ENCODE data around the gene PTK6.
A peak's percentile ranks its signal among the peaks of the same experiment; 100 is the strongest.

PTK6 gene

GRCh38 chr20:63530788-63531160 lies 6.4 kb downstream of the PTK6 start:
- ATAC-seq (replicated peaks) = no peak
- Mint-ChIP-seq H3K4me3 (no peak overlapping the region), H3K27ac (no peak overlapping the region), H3K27me3 (no peaks in the 10 kb centered on the region), H3K9me3 (no peaks in the 10 kb centered on the region), H3K4me1 (ENCODE audit: low read depth in 2 of 2) (peaks cover 0 to 5% of the 10 kb centered on the region in 2 donors), H3K36me3 (ENCODE audit: insufficient read depth) (no peaks in the 10 kb centered on the region)
- no peak for DNase-seq

GRCh38 chr20:63529861-63530787 lies 7.1 kb downstream of the PTK6 start:
- DNase-seq = no peak
- no peak overlapping the region for H3K4me3 Mint-ChIP-seq
- H3K27me3 Mint-ChIP-seq = no peaks in the 10 kb centered on the region
- ATAC-seq (replicated peaks) = no peak
- H3K9me3 Mint-ChIP-seq = no peaks in the 10 kb centered on the region
- H3K27ac Mint-ChIP-seq = no peak overlapping the region
- H3K36me3 Mint-ChIP-seq (ENCODE audit: insufficient read depth) = no peaks in the 10 kb centered on the region
- H3K4me1 Mint-ChIP-seq (ENCODE audit: low read depth in 2 of 2) = peaks cover 0 to 5% of the 10 kb centered on the region in 2 donors

GRCh38 chr20:63529180-63529860 lies 7.9 kb downstream of the PTK6 start:
- ATAC-seq (replicated peaks) = no peak
- no peaks in the 10 kb centered on the region for H3K27me3 Mint-ChIP-seq
- DNase-seq = no peak
- H3K27ac Mint-ChIP-seq = no peak overlapping the region
- peaks cover 2 to 10% of the 10 kb centered on the region in 2 donors for H3K4me1 Mint-ChIP-seq (ENCODE audit: low read depth in 2 of 2)
- H3K4me3 Mint-ChIP-seq = no peak overlapping the region
- no peaks in the 10 kb centered on the region for H3K36me3 Mint-ChIP-seq (ENCODE audit: insufficient read depth)
- no peaks in the 10 kb centered on the region for H3K9me3 Mint-ChIP-seq

GRCh38 chr20:63527184-63527583 lies 10.0 kb downstream of the PTK6 start:
- Mint-ChIP-seq H3K27ac (no peak overlapping the region), H3K4me3 (no peak overlapping the region), H3K4me1 (ENCODE audit: low read depth in 2 of 2) (peaks cover 8 to 15% of the 10 kb centered on the region in 2 donors), H3K27me3 (no peaks in the 10 kb centered on the region), H3K36me3 (ENCODE audit: insufficient read depth) (peaks cover 15% of the 10 kb centered on the region), H3K9me3 (no peaks in the 10 kb centered on the region)
- ATAC-seq (replicated peaks) (no peak), DNase-seq (no peak)

GRCh38 chr20:63525971-63526370 lies 11.2 kb downstream of the PTK6 start:
- DNase-seq = no peak
- no peak for ATAC-seq (replicated peaks)
- peaks cover 20% of the 10 kb centered on the region for H3K36me3 Mint-ChIP-seq (ENCODE audit: insufficient read depth)
- no peak overlapping the region for H3K27ac Mint-ChIP-seq
- H3K9me3 Mint-ChIP-seq = no peaks in the 10 kb centered on the region
- no peaks in the 10 kb centered on the region for H3K27me3 Mint-ChIP-seq
- H3K4me3 Mint-ChIP-seq = no peak overlapping the region
- H3K4me1 Mint-ChIP-seq (ENCODE audit: low read depth in 2 of 2) = peaks cover 11 to 15% of the 10 kb centered on the region in 2 donors

GRCh38 chr20:63525185-63525584 lies 12.0 kb downstream of the PTK6 start:
- Mint-ChIP-seq H3K4me3 (no peak overlapping the region), H3K9me3 (no peaks in the 10 kb centered on the region), H3K27ac (peak overlapping the region in 1 of 2 donors; percentile 53), H3K27me3 (no peaks in the 10 kb centered on the region), H3K4me1 (ENCODE audit: low read depth in 2 of 2) (peaks cover 11 to 15% of the 10 kb centered on the region in 2 donors), H3K36me3 (ENCODE audit: insufficient read depth) (peaks cover 22% of the 10 kb centered on the region)
- ATAC-seq (replicated peaks) (no peak), DNase-seq (no peak)

- no peak for ATAC-seq (replicated peaks)
- no peaks in the 10 kb centered on the region for H3K9me3 Mint-ChIP-seq
- H3K36me3 Mint-ChIP-seq (ENCODE audit: insufficient read depth) = peaks cover 22% of the 10 kb centered on the region
- H3K4me3 Mint-ChIP-seq = peak overlapping the region; percentile 79 to 81
- peak overlapping the region in 1 of 2 donors; percentile 82 for H3K27ac Mint-ChIP-seq
- H3K27me3 Mint-ChIP-seq = no peaks in the 10 kb centered on the region
- no peak for DNase-seq
- H3K4me1 Mint-ChIP-seq (ENCODE audit: low read depth in 2 of 2) = peaks cover 10 to 16% of the 10 kb centered on the region in 2 donors
These were observed 14.1 kb downstream of the PTK6 start for GRCh38 chr20:63522981-63523611.

GRCh38 chr20:63522091-63522868 lies 14.9 kb downstream of the PTK6 start:
- Mint-ChIP-seq H3K4me3 (peak overlapping the region; percentile 79 to 81), H3K4me1 (ENCODE audit: low read depth in 2 of 2) (peaks cover 10 to 18% of the 10 kb centered on the region in 2 donors), H3K27ac (peak overlapping the region in 1 of 2 donors; percentile 82), H3K36me3 (ENCODE audit: insufficient read depth) (peaks cover 22% of the 10 kb centered on the region), H3K27me3 (no peaks in the 10 kb centered on the region), H3K9me3 (no peaks in the 10 kb centered on the region)
- ATAC-seq (replicated peaks) = no peak
- no peak for DNase-seq

GRCh38 chr20:63521602-63522001 lies 15.6 kb downstream of the PTK6 start:
- Mint-ChIP-seq H3K27me3 (no peaks in the 10 kb centered on the region), H3K36me3 (ENCODE audit: insufficient read depth) (peaks cover 22% of the 10 kb centered on the region), H3K4me1 (ENCODE audit: low read depth in 2 of 2) (peaks cover 10 to 18% of the 10 kb centered on the region in 2 donors), H3K9me3 (no peaks in the 10 kb centered on the region), H3K27ac (peak overlapping the region; percentile 71 to 82), H3K4me3 (peak overlapping the region; percentile 79 to 81)
- no peak for DNase-seq
- ATAC-seq (replicated peaks) = no peak

- H3K36me3 Mint-ChIP-seq (ENCODE audit: insufficient read depth) = peaks cover 22% of the 10 kb centered on the region
- peak; percentile 62 for ATAC-seq (replicated peaks)
- peak overlapping the region; percentile 79 to 81 for H3K4me3 Mint-ChIP-seq
- H3K27me3 Mint-ChIP-seq = no peaks in the 10 kb centered on the region
- peak overlapping the region; percentile 71 to 82 for H3K27ac Mint-ChIP-seq
- peaks cover 10 to 18% of the 10 kb centered on the region in 2 donors for H3K4me1 Mint-ChIP-seq (ENCODE audit: low read depth in 2 of 2)
- peak; percentile 53 to 70 (median 58) for DNase-seq
- no peaks in the 10 kb centered on the region for H3K9me3 Mint-ChIP-seq
These were observed 16.1 kb downstream of the PTK6 start for GRCh38 chr20:63520934-63521601.

GRCh38 chr20:63520504-63520933 lies 16.7 kb downstream of the PTK6 start, which contains the start of gene PPDPF:
PPDPF (plus strand) TSS chr20:63520765; CDS start chr20:63521309, 544 bp downstream.
- peak; percentile 83 for ATAC-seq (replicated peaks)
- peak within 1 kb of the TSS; percentile 71 to 82 for H3K27ac Mint-ChIP-seq
- H3K4me1 Mint-ChIP-seq (ENCODE audit: low read depth in 2 of 2) = peaks cover 10 to 18% of the 10 kb centered on the region in 2 donors

More at GRCh38 chr20:63520504-63520933, 16.7 kb downstream of the PTK6 start, which contains the start of gene PPDPF:
- H3K4me3 Mint-ChIP-seq = peak within 1 kb of the TSS; percentile 79 to 81
- H3K27me3 Mint-ChIP-seq = no peaks in the 10 kb centered on the region
- no peaks in the 10 kb centered on the region for H3K9me3 Mint-ChIP-seq
- peak; percentile 77 to 84 (median 80) for DNase-seq
- H3K36me3 Mint-ChIP-seq (ENCODE audit: insufficient read depth) = peaks cover 22% of the 10 kb centered on the region
